ENCODE measurements around the gene ALK.

ALK gene

GRCh38 chr2:29495068-29495467, 426.3 kb downstream of the ALK start:
- DNase-seq (ENCODE audit: low read depth in 2 of 2): no peak

- DNase-seq (ENCODE audit: low read depth in 2 of 2): no peak
Measured at GRCh38 chr2:29492701-29493100, 428.7 kb downstream of the ALK start.

GRCh38 chr2:29490045-29490444, 431.3 kb downstream of the ALK start:
- DNase-seq (ENCODE audit: low read depth in 2 of 2): no peak

- DNase-seq (ENCODE audit: low read depth in 2 of 2): no peak
Measured at GRCh38 chr2:29489568-29489967, 431.8 kb downstream of the ALK start.

GRCh38 chr2:29487967-29488555, 433.3 kb downstream of the ALK start:
- no peak for DNase-seq (ENCODE audit: low read depth in 2 of 2)

- DNase-seq (ENCODE audit: low read depth in 2 of 2): no peak
Measured at GRCh38 chr2:29485631-29486030, 435.8 kb downstream of the ALK start.

- DNase-seq (ENCODE audit: low read depth in 2 of 2): no peak
Measured at GRCh38 chr2:29485117-29485516, 436.3 kb downstream of the ALK start.

GRCh38 chr2:29482867-29483266, 438.5 kb downstream of the ALK start:
- DNase-seq (ENCODE audit: low read depth in 2 of 2): no peak

- DNase-seq (ENCODE audit: low read depth in 2 of 2): no peak
Measured at GRCh38 chr2:29482348-29482747, 439.0 kb downstream of the ALK start.

GRCh38 chr2:29481313-29481712, 440.1 kb downstream of the ALK start:
- DNase-seq (ENCODE audit: low read depth in 2 of 2): no peak

GRCh38 chr2:29480426-29480825, 441.0 kb downstream of the ALK start:
- DNase-seq (ENCODE audit: low read depth in 2 of 2): no peak

GRCh38 chr2:29479401-29479800, 442.0 kb downstream of the ALK start:
- no peak for DNase-seq (ENCODE audit: low read depth in 2 of 2)

GRCh38 chr2:29478641-29479040, 442.7 kb downstream of the ALK start:
- DNase-seq (ENCODE audit: low read depth in 2 of 2): no peak

- no peak for DNase-seq (ENCODE audit: low read depth in 2 of 2)
Measured at GRCh38 chr2:29477186-29477585, 444.2 kb downstream of the ALK start.

GRCh38 chr2:29475499-29475898, 445.9 kb downstream of the ALK start:
- DNase-seq (ENCODE audit: low read depth in 2 of 2): no peak

- DNase-seq (ENCODE audit: low read depth in 2 of 2): no peak
Measured at GRCh38 chr2:29469961-29470360, 451.4 kb downstream of the ALK start.

- no peak for DNase-seq (ENCODE audit: low read depth in 2 of 2)
Measured at GRCh38 chr2:29469516-29469915, 451.9 kb downstream of the ALK start.

GRCh38 chr2:29463181-29463900, 458.0 kb downstream of the ALK start:
- DNase-seq (ENCODE audit: low read depth in 2 of 2): no peak

- DNase-seq (ENCODE audit: low read depth in 2 of 2): no peak
Measured at GRCh38 chr2:29462293-29462692, 459.1 kb downstream of the ALK start.

GRCh38 chr2:29460190-29460589, 461.2 kb downstream of the ALK start:
- DNase-seq (ENCODE audit: low read depth in 2 of 2): no peak

- DNase-seq (ENCODE audit: low read depth in 2 of 2): no peak
Measured at GRCh38 chr2:29459445-29460179, 461.8 kb downstream of the ALK start.

- DNase-seq (ENCODE audit: low read depth in 2 of 2): no peak
Measured at GRCh38 chr2:29456429-29456828, 465.0 kb downstream of the ALK start.
